ENCODE measurements around the gene MTCL1. TPM values are rescaled to one million over a fixed set of nuclear protein-coding genes. Genes with fewer than 3 reads are reported as not detected.

MTCL1 gene
- total and polyA plus RNA-seq, 10 of the 15 experiments (the other 5 are each of a cell fraction or from before 2014, with no cell fraction given) = 0.03 to 0.36 (median 0.13) TPM; not detected in 4

DNA sequence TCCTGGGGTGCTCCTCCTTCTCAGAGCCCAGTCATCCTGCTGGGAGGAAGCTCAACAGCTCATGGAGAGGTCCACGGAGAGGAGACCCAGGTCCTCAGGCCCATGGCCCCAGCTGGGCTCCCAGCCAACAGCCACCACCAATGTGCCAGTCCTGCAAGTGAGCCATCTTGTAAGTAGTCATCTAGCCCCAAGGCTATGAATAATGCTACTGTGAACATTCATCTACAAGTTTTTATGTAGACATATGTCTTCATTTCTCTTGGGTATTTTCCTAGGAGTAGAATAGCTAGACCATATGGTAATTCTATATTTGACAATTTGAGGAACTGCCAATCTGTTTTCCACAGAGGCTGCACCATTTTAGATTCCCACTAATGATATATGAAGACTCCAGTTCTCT is 166.1 kb downstream of the MTCL1 start (continued):
- no peak for TF ChIP-seq CBFB (IDR thresholded peaks at IDR 0.05; ENCODE audit: low read depth)
- TF ChIP-seq IRF4 (IDR thresholded peaks at IDR 0.05; ENCODE audit: low read depth, low read length) = no peak
- no peak for TF ChIP-seq CBX3 (IDR thresholded peaks at IDR 0.05; ENCODE audit: borderline replicate concordance, low read depth)

DNA sequence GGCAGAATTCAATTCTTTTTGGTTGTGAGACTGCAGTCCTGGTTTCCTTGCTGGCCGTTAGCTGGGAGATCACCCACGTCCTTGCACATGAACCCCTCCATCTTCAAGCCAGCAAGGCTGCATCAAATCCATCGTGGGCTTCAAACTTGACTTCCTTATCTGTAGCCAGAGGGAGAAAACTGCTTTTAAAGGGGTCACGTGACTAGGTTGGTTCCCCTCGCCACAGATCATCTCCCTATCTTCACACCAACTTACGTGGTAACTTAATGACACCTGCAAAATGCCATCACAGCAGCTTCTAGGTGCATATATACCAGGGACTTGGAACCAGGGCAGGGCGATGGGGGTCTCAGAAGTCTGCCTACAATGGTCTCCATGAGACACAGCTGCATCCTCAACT is 169.5 kb downstream of the MTCL1 start:
- Histone ChIP-seq H3K27me3 (replicated peaks in 1 of 2; ENCODE audit: control insufficient read depth in 2 of 2, insufficient read depth in 2 of 2, low read length in 1 of 2) (no peaks in the 10 kb centered on the region; a peak in 2 of 4 replicates), H2AFZ (ENCODE audit: control insufficient read depth, low read depth, low read length) (no peak overlapping the region), H3K4me1 (ENCODE audit: control insufficient read depth, insufficient read depth, low read length) (no peaks in the 10 kb centered on the region), H3K4me2 (ENCODE audit: control insufficient read depth, insufficient read depth) (no peak overlapping the region), H3K36me3 (ENCODE audit: control insufficient read depth in 2 of 2, insufficient read depth in 2 of 2, low read length in 1 of 2) (no peaks in the 10 kb centered on the region), H3K9ac (ENCODE audit: control insufficient read depth, insufficient read depth, low read length) (no peak overlapping the region), H3K79me2 (ENCODE audit: control insufficient read depth, insufficient read depth, low read length) (no peaks in the 10 kb centered on the region), H4K20me1 (ENCODE audit: control insufficient read depth, insufficient read depth) (no peaks in the 10 kb centered on the region), H3K27ac (ENCODE audit: control insufficient read depth, insufficient read depth) (no peak overlapping the region), H3K4me3 (no peak overlapping the region), H3K9me3 (replicated peaks; ENCODE audit: control insufficient read depth, insufficient read depth, low read length) (no peaks in the 10 kb centered on the region)
- ChIA-PET POLR2A (no interaction called here), RAD21 (ENCODE audit: unreplicated experiment) (no interaction called here), SMC1A (ENCODE audit: uncharacterized antibody, unreplicated experiment) (interaction anchor here (1.1 kb wide), 1 partner anchor 12 kb away, joined by 3 read pairs; no protein-coding TSS in a partner anchor), CTCF (interaction anchor here (0.6 kb wide), 1 partner anchor 183 kb away, joined by 3 read pairs; no protein-coding TSS in a partner anchor)
- intact Hi-C loops (cut with micrococcal nuclease; ENCODE audit: unreplicated experiment) = no loop called here
- no TSS peak for BruUV-seq (replicated peaks)
- FAIRE-seq = no peak
- in situ Hi-C loops (cut with MboI) = no loop called here
- TF ChIP-seq USF1 (IDR thresholded peaks at IDR 0.05; ENCODE audit: borderline replicate concordance, extremely low read length, insufficient read depth, low read depth, low read length) (peak; percentile 9), DPF2 (IDR thresholded peaks at IDR 0.05) (no peak), RAD51 (IDR thresholded peaks at IDR 0.05) (peak; percentile 48; the same call in 1 of the 2 replicates), YY1 (IDR thresholded peaks at IDR 0.05; ENCODE audit: low read depth, low read length) (no peak)
- TF ChIP-seq, protein P1, sequence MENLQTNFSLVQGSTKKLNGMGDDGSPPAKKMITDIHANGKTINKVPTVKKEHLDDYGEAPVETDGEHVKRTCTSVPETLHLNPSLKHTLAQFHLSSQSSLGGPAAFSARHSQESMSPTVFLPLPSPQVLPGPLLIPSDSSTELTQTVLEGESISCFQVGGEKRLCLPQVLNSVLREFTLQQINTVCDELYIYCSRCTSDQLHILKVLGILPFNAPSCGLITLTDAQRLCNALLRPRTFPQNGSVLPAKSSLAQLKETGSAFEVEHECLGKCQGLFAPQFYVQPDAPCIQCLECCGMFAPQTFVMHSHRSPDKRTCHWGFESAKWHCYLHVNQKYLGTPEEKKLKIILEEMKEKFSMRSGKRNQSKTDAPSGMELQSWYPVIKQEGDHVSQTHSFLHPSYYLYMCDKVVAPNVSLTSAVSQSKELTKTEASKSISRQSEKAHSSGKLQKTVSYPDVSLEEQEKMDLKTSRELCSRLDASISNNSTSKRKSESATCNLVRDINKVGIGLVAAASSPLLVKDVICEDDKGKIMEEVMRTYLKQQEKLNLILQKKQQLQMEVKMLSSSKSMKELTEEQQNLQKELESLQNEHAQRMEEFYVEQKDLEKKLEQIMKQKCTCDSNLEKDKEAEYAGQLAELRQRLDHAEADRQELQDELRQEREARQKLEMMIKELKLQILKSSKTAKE (IDR thresholded peaks at IDR 0.05; ENCODE audit: low read depth, poor library complexity, severe bottlenecking) = no peak
- DNase-seq (ENCODE audit: low read depth, low spot score) = no peak
- WGBS (ENCODE audit: insufficient coverage, insufficient replicate concordance, low lambda C conversion rate, missing lambda C conversion rate) = 20% methylated on average over 7 of the region's 7 CpGs
- ATAC-seq = no peak

Data from GM12878 (cell line).